HG03354 (cell line): Measurements from ENCODE around the gene CORIN.
"Not testable (repeated sequence)": the region's sequence is repeated elsewhere in the genome, so short reads cannot be mapped to it uniquely, and the experiment has no call there.

Experiments used
- ATAC-seq: cut with Tn5 transposase; IDR thresholded peaks from one replicate; pipeline ENCODE4 v1.9.1; 2021; ENCODE audit warnings: mild to moderate bottlenecking; ENCODE audit not compliant: unreplicated experiment, poor library complexity, severe bottlenecking

The CORIN gene

DNA sequence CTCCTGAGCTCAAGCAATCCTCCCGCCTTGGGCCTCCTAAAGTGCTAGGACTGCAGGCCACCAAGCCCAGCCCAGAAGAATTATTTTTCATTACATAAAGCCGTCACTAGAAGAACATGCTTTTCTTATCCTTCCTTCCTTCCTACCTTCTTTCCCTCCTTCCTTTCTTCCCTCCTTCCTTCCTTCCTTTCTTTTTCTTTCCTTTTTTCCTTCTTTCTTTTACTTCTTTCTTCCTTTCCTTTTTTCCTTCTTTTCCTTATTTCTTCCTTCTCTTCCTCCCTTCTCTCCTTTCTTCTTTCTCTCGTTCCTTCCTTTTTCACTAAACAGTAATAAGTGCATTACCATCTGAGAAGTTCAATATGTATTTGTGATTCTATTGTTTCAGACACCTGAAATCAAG lies 231.4 kb downstream of the CORIN start:
- ATAC-seq: no peak

DNA sequence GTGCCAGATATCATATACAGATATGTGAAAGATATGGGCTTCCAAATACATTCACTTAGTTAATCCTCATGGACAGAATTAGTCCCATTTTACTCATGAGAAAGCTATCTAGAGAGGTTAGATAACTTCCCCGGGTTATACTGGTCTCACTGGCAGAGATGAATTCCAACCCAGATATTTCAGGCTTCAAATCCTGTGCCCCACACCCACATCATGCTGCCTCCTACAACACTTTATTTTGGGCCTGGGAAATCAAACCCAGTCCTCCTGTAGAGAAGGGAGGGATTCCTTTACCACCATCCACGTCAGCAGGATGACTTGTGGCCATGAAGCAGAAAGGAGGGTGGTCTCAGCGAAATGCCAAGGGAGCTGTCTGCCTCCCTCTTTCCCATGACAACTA lies 239.0 kb downstream of the CORIN start:
- no peak for ATAC-seq

DNA sequence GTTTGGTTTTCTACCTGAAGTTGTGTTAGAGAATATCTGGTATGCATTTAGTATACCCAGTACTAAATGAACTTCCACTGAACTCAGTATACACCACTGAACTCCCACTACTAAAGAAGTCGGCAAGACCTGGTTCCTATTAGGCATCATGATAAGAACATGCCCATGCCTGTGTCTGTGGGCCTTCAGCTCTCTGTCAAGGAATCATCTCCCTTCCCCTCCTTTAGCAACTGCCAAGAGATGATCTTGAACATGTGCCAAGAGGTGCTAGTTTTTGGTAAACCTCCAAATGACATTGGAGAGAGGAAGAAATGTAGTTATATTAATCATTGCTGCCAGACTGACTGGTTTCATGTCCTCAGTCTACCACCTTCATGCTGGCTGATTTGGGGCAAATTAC lies 239.5 kb downstream of the CORIN start:
- ATAC-seq: no peak

DNA sequence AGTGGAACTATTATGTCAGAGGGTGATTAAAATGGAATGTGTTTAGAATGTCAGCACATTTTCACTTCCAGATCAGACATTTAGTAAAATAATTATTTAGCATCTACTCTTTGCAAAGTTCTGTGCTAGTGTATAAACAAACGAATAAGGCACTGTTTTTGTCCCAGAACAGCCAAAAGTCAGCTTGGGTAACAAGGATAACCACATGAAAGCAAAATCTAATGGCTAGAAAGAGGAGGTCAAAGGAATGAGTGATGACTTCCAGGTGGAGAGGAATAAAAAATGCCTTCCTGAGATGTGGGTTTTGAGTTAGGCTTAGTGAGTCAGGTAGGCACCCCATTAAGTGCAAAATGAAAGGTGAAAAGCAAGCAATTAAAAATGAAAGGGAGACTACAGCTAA lies 240.2 kb downstream of the CORIN start:
- ATAC-seq: no peak

- no peak for ATAC-seq
Measured at GRCh38 chr4:47590325-47590724, 247.5 kb downstream of the CORIN start.

DNA sequence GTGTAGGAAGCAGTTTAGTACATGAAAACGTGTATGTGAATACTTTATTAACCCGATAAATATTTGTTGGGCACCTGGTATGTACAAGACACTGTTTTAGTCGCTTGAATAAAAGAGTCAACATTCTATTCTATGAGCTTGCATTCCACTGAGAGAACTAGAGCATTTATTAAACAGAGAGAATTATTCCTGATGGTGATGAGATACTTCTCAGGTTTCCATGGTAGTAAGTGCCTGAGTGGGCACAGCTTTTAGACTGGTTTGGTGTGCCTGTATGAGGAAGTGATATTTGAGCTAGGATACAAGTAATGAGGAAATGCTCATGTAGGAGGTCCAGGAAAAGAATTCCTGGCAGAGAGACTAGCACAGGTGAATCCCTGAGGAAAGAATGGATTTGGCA lies 258.6 kb downstream of the CORIN start:
- ATAC-seq: no peak

DNA sequence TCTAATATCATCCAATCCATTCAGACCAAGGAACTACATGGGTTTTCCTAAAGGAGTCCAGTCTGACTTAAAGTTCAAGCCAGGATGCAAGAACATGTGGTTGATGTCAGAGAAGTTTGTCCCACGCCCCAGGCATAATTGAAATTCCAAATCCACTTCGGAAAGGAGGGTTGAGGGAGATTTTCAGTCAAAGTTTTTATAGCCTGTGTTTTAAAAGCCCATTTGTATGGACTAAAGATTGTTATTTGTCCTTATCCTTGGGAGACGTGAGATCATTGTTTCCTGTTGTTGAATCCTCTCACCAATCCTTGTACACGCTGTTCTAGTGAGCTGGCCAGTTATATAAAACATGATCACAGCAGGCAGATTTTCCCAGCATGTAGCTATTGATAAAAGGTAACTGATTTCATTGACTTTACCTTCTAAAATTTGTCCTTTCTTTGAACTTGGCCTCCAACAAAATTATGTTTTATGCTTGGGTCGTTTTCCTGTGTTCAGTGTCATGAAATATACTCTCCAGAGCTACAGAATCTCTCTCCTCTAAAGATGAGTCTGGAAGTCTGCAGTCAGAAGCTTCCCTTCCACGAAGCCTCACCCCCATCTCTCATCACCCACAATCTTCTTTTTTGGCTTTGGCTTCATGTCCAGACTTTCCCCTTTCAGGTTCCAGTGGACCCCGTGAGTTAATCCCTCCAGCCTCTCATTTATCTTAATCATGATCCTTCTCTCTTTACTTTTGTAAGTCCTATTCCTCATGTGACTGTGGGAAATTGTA lies 259.9 kb downstream of the CORIN start:
- ATAC-seq: no peak

GRCh38 chr4:47572981-47573380 lies 264.9 kb downstream of the CORIN start:
- ATAC-seq: no peak

DNA sequence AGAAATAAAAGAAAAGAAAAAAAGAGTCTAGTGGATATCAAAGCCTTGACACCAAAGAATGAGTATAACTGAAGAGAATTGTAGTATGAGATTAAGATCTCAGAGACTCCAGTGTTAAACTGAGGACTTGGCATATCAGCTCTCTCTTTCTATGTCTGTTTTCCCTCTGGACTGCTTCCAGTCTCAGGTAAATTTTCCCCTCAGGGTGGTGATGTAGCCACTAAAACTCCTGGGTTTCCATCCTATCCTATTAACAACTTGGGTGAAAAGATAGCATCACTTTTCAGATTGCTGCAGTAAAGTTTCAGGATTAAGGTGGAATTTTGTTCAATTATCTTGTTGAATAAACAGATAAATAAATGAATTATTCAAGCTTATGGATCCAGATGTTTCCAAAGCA lies 267.1 kb downstream of the CORIN start:
- no peak for ATAC-seq

DNA sequence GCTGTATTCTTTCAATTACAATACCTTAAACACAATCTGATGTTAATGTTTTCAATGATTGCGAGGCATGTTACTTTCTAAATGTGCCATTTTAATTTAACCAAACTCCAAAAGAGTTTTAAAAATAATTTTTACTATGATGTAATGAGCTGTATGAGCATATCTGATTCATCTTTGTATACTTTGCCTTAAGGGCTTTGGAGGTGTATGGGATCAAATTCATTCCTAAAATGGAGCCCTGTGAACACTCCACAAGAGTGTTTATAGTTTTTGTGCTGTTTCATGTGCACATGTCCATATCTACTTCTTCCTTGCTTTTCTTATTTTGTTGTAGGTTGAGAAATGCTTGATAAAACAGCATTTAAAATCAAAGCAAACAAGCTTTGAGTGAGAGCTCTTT lies 270.4 kb downstream of the CORIN start:
- ATAC-seq: no peak

GRCh38 chr4:47566969-47567368 lies 270.9 kb downstream of the CORIN start:
- no peak for ATAC-seq

GRCh38 chr4:47566566-47566965 lies 271.3 kb downstream of the CORIN start:
- no peak for ATAC-seq

GRCh38 chr4:47562297-47562696 lies 275.6 kb downstream of the CORIN start:
- no peak for ATAC-seq

- no peak for ATAC-seq
Measured at GRCh38 chr4:47561331-47561730, 276.5 kb downstream of the CORIN start.

DNA sequence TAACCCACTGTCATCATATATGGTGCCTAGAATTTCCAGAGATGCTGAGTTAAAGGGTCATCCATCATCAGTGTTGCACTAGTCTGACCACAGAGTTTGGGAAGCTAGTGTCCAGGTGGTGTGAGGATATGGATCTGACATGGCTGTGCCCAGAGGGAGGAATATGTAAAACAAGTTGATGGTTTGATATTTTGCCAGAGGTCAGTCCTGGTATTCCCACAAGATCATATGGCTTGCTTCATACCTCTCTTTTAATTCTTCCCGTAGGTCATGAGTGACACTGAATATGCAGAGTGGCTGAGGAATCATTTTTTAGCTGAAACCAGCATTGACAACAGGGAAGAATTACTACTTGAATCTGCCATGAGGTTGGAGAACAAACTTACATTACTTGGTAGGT lies 277.2 kb downstream of the CORIN start:
- no peak for ATAC-seq

GRCh38 chr4:47557255-47557654 lies 280.6 kb downstream of the CORIN start:
- ATAC-seq: no peak

GRCh38 chr4:47555920-47556319 lies 281.9 kb downstream of the CORIN start:
- ATAC-seq: not testable (repeated sequence)

GRCh38 chr4:47553329-47554125 lies 284.3 kb downstream of the CORIN start:
- no peak for ATAC-seq

DNA sequence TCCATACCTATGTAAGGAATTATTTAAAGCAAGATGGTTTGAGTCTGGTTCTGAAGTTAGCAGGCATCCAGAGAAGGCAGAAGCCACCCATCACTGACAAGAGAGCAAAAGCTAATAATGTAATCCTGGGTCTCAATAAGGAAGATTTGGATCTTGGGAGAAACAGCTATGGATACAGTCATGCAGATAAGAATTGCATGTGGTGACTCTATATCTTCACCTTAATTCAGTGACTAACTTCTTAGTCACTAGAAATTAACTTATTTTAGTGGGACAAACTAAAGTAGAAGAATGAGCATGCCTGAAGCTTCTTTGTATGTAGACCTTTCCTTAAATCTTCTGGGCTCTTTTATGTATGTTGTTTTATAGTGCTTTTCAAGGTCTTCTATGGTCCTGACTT lies 286.2 kb downstream of the CORIN start:
- no peak for ATAC-seq

DNA sequence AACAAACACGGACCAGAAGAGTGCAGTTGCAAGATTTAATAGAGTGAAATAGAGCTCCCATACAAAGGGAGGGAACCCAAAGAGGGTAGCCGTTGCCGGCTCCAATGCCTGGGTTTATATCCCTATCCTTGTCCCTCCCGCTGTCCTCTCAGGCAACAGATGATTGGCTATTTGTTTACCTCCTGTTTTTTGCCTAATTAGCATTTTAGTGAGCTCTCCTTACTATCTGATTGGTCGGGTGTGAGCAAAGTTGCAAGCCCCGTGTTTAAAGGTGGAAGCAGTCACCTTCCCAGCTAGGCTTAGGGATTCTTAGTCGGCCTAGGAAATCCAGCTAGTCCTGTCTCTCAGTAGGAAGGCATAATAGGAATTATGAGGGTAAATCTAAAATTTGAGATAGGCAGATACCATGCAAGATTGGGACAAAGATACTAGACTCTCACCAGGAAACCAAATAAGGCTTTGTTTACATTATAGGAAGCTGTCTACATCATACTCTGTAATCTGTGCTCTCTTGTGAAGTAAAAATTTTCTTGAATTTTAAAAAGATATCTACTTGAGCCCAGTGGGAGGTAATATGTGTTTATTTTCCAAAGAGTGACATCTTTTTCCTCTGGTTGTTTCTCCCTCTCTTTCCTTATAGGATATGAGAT lies 286.8 kb downstream of the CORIN start:
- no peak for ATAC-seq

DNA sequence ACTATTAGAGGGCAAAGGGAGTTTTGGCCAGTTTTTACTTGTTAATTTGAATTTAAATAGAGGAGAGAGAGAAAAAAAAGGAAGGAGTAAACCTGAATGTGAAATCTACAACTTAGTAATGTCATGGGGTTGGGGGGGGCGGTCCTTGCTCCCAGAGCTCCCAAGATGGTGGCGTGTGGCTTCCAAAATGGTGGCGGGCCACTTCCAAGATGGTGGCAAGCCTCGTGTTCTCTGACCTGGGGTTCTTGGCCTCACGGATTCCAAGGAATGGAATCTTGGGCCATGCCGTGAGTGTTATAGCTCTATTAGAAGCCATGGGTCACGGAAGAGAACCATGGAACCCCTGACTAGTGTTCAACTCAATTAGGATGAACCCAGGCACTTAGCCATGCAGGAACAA lies 287.5 kb downstream of the CORIN start:
- ATAC-seq: not testable (repeated sequence)
